ENCODE results near the gene ICAM5. TPM values are rescaled to one million over a fixed set of nuclear protein-coding genes. Genes with fewer than 3 reads are reported as not detected.

ICAM5 gene
- total and polyA plus RNA-seq, 2 donors from 2014 or later: 0.34 to 2.9 TPM

GRCh38 chr19:10256970-10257615, 32.7 kb upstream of the ICAM5 start:
- TF ChIP-seq, protein P1, sequence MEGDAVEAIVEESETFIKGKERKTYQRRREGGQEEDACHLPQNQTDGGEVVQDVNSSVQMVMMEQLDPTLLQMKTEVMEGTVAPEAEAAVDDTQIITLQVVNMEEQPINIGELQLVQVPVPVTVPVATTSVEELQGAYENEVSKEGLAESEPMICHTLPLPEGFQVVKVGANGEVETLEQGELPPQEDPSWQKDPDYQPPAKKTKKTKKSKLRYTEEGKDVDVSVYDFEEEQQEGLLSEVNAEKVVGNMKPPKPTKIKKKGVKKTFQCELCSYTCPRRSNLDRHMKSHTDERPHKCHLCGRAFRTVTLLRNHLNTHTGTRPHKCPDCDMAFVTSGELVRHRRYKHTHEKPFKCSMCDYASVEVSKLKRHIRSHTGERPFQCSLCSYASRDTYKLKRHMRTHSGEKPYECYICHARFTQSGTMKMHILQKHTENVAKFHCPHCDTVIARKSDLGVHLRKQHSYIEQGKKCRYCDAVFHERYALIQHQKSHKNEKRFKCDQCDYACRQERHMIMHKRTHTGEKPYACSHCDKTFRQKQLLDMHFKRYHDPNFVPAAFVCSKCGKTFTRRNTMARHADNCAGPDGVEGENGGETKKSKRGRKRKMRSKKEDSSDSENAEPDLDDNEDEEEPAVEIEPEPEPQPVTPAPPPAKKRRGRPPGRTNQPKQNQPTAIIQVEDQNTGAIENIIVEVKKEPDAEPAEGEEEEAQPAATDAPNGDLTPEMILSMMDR (IDR thresholded peaks at IDR 0.05; ENCODE audit: borderline replicate concordance, extremely low read depth, insufficient read depth): no peak
- Histone ChIP-seq H3K9ac (ENCODE audit: low read length in 3 of 3) (no peak overlapping the region), H3K4me3 (ENCODE audit: low read length in 3 of 3) (no peak overlapping the region), H3K9me3 (ENCODE audit: control insufficient read depth in 2 of 3, insufficient read depth in 1 of 3, low read length in 3 of 3) (no peaks in the 10 kb centered on the region), H3K4me1 (ENCODE audit: control insufficient read depth in 2 of 3, insufficient read depth in 2 of 3, low read depth in 1 of 3, low read length in 3 of 3) (peaks cover 0 to 8% (median 0%) of the 10 kb centered on the region in 3 donors), H3K27ac (ENCODE audit: low read depth in 2 of 2, low read length in 2 of 2) (no peak overlapping the region), H3K36me3 (ENCODE audit: control insufficient read depth in 2 of 3, insufficient read depth in 3 of 3, low read length in 3 of 3) (peaks cover 2 to 25% (median 20%) of the 10 kb centered on the region in 3 donors), H3K27me3 (ENCODE audit: control insufficient read depth, insufficient read depth, low read length) (no peaks in the 10 kb centered on the region)
- intact Hi-C loops (cut with DNase I): no loop called here
- FAIRE-seq: no peak
- DNase-seq: no peak

- intact Hi-C loops (cut with DNase I): no loop called here
- H3K27me3 ChIP-seq (ENCODE audit: control insufficient read depth, insufficient read depth, low read length): no peaks in the 10 kb centered on the region
- no peak overlapping the region for H3K4me3 ChIP-seq (ENCODE audit: low read length in 3 of 3)
- TF ChIP-seq, protein P1 (IDR thresholded peaks at IDR 0.05; ENCODE audit: borderline replicate concordance, extremely low read depth, insufficient read depth): no peak
- peaks cover 0 to 2% (median 0%) of the 10 kb centered on the region in 3 donors for H3K4me1 ChIP-seq (ENCODE audit: control insufficient read depth in 2 of 3, insufficient read depth in 2 of 3, low read depth in 1 of 3, low read length in 3 of 3)
- H3K9me3 ChIP-seq (ENCODE audit: control insufficient read depth in 2 of 3, insufficient read depth in 1 of 3, low read length in 3 of 3): no peaks in the 10 kb centered on the region
- H3K36me3 ChIP-seq (ENCODE audit: control insufficient read depth in 2 of 3, insufficient read depth in 3 of 3, low read length in 3 of 3): peaks cover 2 to 25% (median 20%) of the 10 kb centered on the region in 3 donors
- DNase-seq (peak in 1 of 5 donors; percentile 76), FAIRE-seq (no peak)
- no peak overlapping the region for H3K27ac ChIP-seq (ENCODE audit: low read depth in 2 of 2, low read length in 2 of 2)
- H3K9ac ChIP-seq (ENCODE audit: low read length in 3 of 3): no peak overlapping the region
These were observed 31.6 kb upstream of the ICAM5 start for GRCh38 chr19:10258080-10258710.

DNA sequence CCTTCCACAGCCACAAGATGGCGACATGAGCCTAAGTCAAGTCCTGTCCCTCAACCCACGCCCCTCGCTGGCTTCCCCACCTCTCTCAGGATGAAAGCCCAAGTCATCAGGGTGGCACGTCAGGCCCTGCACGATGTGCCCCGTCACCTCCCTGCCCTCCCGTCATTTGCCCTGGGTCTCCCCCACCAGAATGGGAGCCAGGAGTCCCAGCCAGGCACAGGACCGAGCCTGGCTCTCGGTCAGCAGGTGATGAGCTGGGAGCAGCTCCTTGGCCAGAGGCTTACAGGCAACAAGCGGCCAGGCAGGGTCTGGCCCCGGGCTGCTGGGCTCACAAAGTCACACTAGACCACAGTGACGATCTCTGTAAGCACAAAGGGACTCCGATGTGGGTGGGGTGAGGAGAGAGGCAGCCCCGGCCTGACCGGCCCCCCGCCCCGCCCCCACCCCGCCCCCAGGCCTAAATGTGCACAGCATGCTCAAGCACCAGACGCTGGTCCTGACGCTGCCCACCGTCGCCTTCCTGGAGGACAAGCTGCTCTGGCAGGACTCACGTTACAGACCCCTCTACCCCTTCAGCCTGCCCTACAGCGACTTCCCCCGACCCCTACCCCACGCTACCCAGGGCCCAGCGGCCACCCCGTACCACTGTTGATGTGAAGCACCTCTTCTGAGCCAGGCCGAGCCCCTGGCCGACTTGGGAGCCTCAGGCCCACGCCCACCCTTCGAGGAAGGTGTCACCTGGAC, 30.4 kb upstream of the ICAM5 start:
- intact Hi-C loops (cut with DNase I): no loop called here
- Histone ChIP-seq H3K4me1 (ENCODE audit: control insufficient read depth in 2 of 3, insufficient read depth in 2 of 3, low read depth in 1 of 3, low read length in 3 of 3) (no peaks in the 10 kb centered on the region), H3K36me3 (ENCODE audit: control insufficient read depth in 2 of 3, insufficient read depth in 3 of 3, low read length in 3 of 3) (peaks cover 1 to 20% (median 20%) of the 10 kb centered on the region in 3 donors), H3K27me3 (ENCODE audit: control insufficient read depth, insufficient read depth, low read length) (no peaks in the 10 kb centered on the region), H3K9me3 (ENCODE audit: control insufficient read depth in 2 of 3, insufficient read depth in 1 of 3, low read length in 3 of 3) (no peaks in the 10 kb centered on the region), H3K4me3 (ENCODE audit: low read length in 3 of 3) (peak overlapping the region in 1 of 3 donors; percentile 12), H3K27ac (ENCODE audit: low read depth in 2 of 2, low read length in 2 of 2) (no peak overlapping the region), H3K9ac (ENCODE audit: low read length in 3 of 3) (no peak overlapping the region)
- TF ChIP-seq, protein P1 (IDR thresholded peaks at IDR 0.05; ENCODE audit: borderline replicate concordance, extremely low read depth, insufficient read depth): peak; percentile 70
- DNase-seq (peak; percentile 91 to 94 (median 92)), FAIRE-seq (no peak)
